Ecto neural progenitor cell (in vitro differentiated cells): ENCODE results near the gene PLAGL2.

Source experiments
- DNase-seq: peaks from one replicate; pipeline ENCODE4 v3.0.0-alpha.2; 2018; ENCODE audit warnings: low spot score

PLAGL2 gene

DNA sequence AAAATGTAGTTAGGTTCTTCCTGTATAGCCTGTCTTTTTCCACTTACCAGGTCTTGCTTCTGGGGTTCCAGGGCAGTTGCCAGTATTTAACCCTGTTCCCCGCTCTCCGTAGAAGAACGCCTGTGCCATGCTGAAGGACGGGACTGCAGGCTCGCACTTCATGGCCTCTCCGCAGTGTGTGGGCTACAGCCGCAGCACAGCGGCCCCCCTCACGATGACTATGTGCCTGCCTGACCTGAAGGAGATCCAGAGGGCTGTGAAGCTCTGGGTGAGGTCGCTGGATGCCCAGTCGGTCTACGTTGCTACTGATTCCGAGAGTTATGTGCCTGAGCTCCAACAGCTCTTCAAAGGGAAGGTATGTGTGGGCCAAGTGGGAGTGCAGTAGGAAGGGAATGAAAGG is 23.2 kb upstream of the PLAGL2 start:
- DNase-seq: no peak

DNA sequence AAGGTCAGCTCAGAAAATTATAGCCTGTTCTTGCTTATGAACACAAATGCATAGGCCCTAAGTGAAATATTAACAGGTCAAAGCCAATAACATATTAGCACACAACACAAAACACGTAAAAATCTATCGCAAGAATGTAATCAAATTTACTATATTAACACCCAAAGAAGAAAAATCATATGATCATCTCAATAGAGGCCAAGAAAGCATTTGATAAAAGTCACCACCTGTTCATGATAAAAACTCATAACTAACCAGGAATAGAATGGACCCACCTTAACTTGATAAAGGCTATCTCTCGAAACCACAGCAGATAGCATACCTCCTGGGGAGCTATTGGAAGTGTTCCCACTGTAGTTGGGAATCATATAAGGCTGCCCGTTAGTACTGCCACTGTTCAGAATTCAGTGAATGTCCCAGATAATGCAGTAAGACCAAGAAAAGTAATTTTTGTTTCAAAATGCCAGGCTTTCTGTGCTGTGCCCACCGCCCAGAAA is 21.8 kb upstream of the PLAGL2 start:
- no peak for DNase-seq

DNA sequence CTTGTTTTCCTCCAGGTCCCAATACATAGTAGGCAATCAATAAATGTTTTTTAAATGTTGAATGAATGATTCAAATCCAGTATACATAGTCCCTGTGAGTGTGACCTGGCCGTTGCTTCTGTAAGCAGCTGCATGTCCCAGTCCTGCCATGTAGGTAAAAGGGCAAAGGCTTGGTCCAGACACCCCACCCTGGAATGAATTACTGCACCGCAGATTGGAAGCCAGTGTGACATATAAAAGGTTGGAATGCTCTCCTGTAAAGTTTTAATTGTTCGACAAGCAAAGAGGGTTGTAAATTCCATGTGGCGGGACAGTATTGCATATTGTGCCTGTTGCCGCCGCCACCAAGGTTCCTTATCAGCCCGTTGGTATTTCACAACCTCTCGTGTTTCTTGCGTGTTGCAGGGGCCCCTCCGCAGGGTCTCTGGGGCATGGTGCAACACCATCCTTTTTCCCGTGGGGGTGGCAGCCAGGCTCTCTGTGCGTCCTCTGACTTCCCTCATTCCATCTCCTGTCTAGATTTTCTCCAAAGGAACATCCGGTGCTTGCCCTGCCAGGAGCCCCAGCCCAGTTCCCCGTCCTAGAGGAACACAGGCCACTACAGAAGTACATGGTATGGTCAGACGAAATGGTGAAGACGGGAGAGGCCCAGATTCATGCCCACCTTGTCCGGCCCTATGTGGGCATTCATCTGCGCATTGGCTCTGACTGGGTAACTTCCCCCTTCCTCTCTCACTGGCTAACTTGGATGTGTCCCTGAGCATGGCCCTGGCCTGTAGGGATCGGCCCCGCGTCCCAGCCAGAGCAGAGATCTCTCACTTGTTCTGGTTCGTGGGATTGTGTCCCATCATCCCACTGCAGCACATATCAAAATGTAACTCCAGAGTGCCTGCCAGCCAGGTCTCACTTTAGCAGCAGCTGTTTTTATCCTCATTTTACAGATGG is 20.5 kb upstream of the PLAGL2 start:
- no peak for DNase-seq

DNA sequence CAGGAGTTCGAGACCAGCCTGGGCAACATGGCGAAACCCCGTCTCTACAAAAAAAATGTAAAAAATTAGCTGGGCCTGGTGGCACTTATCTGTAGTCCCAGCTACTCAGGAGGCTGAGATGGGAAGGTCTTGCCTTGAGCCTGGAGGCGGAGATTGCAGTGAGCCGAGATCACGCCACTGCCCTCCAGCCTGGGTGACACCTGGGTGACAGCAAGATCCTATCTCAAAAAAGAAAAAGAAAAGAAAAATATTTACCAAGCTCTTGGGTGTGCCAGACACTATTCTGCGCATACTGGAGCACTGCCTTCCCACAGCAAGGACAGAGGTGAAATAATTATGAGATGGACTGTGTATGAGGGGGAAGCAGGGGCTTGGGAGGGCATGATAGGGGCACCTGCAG is 19.8 kb upstream of the PLAGL2 start:
- DNase-seq: no peak

GRCh38 chr20:32226391-32226790 is 18.8 kb upstream of the PLAGL2 start:
- no peak for DNase-seq

- DNase-seq: no peak
These were observed 16.9 kb upstream of the PLAGL2 start for GRCh38 chr20:32224463-32224862.

DNA sequence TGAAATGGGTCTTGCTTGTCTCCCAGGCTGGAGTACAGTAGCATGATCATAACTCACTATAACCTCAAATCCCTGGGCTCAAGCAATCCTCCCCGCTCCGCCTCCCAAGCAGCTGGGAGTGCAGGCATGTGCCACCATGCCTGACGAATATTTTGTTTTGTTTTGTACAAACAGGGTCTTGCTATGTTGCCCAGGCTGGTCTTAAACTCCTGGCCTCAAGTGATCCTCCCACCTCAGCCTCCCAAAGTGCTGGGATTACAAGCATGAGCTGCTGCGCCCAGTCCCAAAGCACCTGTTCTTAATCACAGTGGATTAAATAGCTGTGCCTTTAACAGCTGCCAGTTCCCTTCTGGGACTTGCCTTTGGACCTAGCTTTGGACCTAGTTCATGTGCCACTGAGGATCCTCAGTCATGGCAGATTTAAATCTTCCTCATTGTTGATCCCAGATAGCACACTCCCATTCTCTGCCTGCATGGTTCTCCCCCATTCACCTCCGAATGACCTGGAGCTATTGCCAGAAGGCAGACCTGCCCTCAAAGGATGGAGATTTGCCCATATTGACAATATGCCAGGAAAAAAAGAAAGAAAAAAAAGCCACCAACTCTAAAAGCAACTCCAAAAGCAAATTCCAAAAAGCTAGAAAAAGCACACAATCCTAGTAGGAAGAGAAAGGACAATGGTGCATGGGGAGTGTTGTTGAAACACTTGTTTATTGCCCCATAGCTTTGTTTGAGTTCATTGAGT is 10.8 kb upstream of the PLAGL2 start:
- no peak for DNase-seq

DNA sequence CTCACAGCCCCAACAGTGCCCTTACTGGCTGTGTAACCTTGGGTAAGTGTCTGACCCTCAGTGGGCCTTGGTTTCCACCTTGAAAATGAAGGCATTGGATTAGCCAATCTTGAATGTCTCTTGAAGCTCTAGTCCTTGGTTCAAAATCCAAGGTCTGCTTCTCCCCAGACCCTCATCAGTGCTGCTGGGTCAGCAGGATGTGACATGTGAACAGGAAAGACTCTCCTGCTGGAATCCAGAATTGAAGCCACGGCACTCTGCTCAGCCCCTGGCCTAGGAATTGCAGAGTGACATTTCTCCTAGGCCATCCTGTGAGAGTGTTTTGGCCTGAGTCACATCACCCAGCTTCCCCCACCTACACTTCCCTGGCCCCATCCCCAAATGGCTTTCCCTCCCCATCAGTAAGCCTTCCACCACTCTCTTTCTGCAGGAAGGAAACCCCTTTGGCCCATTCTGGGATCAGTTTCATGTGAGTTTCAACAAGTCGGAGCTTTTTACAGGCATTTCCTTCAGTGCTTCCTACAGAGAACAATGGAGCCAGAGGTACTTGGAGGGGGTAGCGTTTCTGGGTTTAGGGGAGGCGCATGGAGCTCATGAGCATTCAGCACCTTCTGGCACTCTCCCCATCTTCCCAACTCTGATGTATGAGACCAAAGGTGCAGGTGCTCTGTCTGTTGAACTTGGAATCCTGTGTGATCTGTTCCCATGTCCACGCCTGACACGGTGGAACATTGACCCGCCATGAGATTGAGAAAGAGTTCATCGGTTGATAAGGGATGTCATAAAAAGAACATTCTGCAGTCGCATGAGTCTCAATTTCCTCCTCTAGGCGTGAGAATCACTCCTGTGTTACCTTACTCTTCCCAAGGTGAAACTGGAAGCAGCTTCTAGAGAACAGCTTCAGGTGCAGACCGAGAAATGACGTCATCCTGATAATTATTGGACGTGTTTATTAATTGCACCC is 8.9 kb upstream of the PLAGL2 start:
- no peak for DNase-seq

DNA sequence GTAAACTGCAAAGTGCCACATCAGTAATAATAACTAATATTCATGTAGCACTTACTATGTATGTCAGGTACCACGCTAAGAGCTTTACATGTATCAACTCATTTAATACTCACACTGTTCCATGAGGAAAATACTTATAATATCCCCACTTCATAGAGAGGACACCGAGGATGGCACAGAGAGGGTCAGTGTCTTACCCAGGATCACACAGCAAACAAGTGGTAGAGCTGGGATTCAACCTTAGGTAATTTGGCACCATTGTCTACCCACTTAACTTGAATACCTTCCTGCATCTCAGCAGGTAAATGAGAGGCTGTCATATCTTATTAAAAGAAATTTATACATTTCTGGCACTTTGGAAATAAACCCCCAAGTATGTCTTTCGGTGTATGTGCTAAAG is 8.2 kb upstream of the PLAGL2 start:
- DNase-seq: no peak

DNA sequence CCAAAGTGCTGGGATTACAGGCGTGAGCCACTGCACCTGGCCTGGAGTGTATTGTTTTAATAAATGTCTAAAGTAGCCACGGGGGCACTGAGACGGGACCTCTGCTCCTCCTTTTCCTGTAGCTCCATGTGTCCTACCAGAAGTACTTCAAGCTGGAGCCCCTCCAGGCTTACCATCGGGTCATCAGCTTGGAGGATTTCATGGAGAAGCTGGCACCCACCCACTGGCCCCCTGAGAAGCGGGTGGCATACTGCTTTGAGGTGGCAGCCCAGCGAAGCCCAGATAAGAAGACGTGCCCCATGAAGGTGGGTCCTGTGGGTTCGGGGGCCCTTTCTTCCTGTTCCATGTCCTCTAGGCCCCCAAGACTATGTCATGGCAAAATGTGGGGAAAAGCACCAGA is 7.6 kb upstream of the PLAGL2 start:
- DNase-seq: no peak

GRCh38 chr20:32213870-32214269 is 6.3 kb upstream of the PLAGL2 start:
- no peak for DNase-seq

GRCh38 chr20:32209850-32210605 is 2.5 kb upstream of the PLAGL2 start:
- no peak for DNase-seq

DNA sequence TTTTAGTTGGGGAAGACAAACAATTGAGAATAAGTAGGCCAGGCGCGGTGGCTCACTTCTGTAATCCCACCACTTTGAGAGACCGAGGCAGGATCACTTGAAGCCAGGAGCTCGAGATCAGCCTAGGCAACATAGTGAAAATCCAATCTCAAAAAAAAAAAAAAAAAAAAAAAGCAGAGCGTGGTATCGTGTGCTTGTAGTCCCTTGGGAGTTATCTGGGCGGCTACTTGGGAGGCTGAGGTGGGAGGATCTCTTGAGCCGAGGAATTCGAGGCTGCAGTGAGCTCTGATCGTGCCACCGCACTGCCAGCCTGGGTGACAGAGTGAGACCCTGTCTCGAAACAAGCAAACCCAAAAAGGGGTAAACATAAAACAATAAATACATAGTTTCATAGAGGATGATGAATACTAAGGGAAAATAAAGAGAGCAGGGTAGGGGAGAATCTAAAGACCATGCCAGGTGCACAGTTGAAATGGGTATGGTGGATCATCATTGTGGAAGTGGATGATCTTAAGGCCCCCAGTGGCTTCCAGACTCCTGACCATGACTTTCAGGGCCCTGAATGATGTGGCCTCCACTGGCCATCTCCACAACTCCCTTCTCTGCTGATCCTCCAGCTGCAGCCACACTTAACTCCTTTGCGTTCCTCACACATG is 1.1 kb upstream of the PLAGL2 start:
- DNase-seq: no peak

- no peak for DNase-seq
These were observed 550 bp downstream of the PLAGL2 start for GRCh38 chr20:32206760-32207625.

- no peak for DNase-seq
These were observed 1.4 kb downstream of the PLAGL2 start for GRCh38 chr20:32205843-32206759.

- no peak for DNase-seq
These were observed 2.3 kb downstream of the PLAGL2 start for GRCh38 chr20:32205110-32205842.

- DNase-seq: no peak
These were observed 3.1 kb downstream of the PLAGL2 start for GRCh38 chr20:32204205-32205109.
